GM19328 (cell line): ENCODE data around the gene VPS13D.

Experiments
- ATAC-seq: cut with Tn5 transposase; IDR thresholded peaks from one replicate; pipeline ENCODE4 v1.9.1; 2021; ENCODE audit warnings: mild to moderate bottlenecking, moderate library complexity; ENCODE audit not compliant: unreplicated experiment

The VPS13D gene

GRCh38 chr1:12400027-12400693, 170.3 kb downstream of the VPS13D start:
- no peak for ATAC-seq

DNA sequence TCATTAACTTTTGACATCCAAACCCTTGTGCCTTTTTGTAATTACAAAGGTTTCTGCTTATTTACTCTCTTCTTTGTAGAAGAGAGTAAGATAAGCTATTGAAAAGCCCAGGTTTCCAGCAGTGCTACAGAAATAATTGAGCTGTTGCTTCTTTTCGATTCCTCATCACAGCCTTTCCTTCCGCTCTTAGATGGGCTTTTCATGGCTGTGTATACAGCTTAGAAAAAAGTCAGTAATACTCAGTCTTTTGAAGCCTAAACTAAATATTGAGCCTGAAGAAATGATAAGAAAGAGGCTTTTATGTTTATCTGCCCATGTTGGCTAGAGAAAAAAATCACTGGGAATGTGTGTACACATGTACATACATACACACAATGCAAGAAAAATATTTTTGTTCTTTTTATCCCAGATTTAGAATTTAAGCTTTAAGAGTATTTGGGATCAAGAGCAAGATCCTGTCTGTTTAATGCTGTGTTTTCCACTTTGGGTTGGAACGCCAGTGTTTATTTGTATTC, 172.4 kb downstream of the VPS13D start:
- ATAC-seq: no peak

DNA sequence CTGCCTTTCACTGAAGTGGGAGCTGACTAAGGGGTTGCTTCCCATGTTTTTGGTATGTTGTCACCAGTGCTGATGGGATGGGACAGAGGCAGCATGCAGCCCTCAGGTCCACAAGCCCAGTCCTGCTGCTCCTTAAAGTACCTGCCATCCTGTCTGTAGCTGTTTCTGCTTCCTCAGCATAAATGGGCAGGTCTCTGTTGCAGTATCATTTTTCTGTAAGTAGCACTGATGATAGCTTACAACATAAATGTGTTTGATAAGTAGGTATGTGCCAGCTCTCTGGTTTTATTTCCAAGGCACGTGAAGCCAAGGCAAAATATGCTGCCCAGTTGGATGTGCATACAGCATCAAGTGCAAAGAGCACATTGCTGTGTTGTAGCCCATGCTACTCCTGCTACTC, 173.0 kb downstream of the VPS13D start:
- no peak for ATAC-seq

GRCh38 chr1:12404918-12405317, 175.1 kb downstream of the VPS13D start:
- no peak for ATAC-seq

- no peak for ATAC-seq
Measured at GRCh38 chr1:12405325-12406210, 175.7 kb downstream of the VPS13D start.

- ATAC-seq: no peak
Measured at GRCh38 chr1:12406211-12407021, 176.6 kb downstream of the VPS13D start.

DNA sequence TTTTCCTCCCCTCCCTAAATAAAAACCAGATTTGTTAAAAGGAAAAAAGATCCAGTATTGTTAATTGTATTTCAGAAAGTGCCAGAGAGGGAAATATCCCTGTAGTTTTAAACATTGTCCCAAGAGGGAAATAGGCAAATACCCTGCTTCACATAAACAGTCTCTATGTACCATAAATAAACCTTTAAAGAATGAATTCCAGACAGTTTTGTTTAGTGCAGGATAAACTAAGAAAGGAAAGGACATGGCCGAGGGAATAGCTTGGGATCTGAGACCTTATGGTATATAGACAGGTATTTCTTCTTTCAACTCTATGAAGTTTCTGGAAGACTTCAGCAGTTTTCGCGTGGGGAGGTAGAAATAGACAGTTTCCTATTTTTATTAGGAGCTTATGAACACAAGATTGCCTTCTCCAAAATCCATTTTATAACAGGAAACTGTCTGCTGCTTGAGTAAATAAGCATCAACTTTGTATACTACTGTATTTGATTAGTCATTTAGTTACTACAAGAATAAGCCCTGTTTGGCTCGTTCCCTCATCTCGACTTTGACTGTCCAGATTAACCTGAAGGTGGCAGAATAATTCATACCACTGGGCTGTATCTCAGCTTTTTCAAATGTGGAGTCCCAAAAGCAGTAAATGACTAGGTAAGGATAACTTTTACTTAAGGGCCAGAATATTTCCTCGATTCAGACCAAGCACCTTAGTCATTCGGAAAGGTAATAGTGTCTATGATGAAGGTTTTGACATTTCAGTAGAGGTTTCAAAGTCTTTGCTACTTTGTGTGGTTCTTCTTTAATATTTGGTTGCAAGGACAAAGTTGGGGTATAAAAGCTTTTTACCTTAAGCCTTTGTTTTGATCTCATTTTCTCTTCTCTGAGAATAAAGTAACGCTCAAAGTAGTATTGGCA, 177.5 kb downstream of the VPS13D start:
- ATAC-seq: no peak

DNA sequence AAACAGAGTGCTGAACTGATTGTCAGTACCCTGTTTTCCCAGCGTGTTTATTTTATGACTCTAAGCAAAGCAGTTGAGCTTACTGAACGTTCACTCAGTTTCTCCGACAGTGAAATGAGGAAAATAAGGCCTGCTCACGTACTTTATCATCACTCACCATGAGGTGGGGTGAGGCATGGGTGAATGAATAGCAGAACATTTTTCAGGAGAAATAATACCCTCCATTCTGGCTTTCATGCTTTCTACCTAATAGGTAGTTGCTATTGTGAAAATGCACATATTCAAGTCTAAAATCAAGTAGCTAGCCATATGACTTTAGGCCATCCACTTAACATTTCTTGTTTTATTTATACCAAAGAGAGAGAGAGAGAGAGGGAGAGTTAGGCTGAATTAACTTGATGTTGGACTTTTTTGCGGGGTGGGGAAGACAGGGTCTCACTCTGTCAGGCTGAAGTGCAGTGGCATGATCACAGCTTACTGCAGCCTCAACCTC, 178.2 kb downstream of the VPS13D start:
- ATAC-seq: no peak

GRCh38 chr1:12408662-12409061, 178.8 kb downstream of the VPS13D start:
- no peak for ATAC-seq

- ATAC-seq: no peak
Measured at GRCh38 chr1:12409681-12410080, 179.9 kb downstream of the VPS13D start.

- no peak for ATAC-seq
Measured at GRCh38 chr1:12410351-12410750, 180.5 kb downstream of the VPS13D start.

DNA sequence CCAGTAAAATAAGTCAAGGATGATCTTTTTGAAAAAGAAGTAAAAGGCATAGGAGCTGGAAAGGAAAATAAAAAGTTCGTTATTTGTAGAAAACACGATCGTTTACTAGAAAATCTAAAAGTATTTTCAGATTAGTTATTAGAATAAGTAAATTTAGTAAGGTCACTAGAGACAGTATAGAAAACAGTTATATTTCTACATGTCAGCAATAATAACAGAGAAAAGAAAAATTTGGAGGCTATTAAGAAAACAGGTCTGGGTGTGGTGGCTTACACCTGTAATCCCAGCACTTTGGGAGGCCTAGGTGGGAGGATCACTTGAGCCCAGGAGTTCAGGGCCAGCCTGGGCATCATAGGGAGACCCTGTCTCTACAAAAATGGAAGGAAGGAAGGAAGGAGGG, 181.3 kb downstream of the VPS13D start:
- no peak for ATAC-seq

DNA sequence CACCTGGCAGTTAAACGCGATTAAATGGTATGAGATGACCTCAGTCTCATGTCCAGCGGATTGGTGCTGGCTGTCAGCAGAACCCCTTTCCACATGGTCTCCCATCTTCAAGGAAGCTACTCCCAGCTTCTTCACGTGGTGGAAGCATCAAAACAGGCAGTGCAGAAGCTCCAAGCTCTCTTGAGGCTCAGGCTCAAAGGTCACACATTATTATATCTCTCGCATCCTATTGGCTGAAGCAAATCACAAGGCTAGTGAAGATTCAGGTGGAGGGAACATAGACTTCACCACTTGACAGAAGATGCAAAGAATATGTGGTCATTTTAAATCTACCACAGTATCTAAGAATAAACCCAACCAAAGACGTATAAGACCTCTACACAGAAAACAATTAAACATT, 181.9 kb downstream of the VPS13D start:
- ATAC-seq: no peak

- no peak for ATAC-seq
Measured at GRCh38 chr1:12412439-12412838, 182.6 kb downstream of the VPS13D start.

GRCh38 chr1:12413664-12414410, 184.0 kb downstream of the VPS13D start:
- no peak for ATAC-seq

DNA sequence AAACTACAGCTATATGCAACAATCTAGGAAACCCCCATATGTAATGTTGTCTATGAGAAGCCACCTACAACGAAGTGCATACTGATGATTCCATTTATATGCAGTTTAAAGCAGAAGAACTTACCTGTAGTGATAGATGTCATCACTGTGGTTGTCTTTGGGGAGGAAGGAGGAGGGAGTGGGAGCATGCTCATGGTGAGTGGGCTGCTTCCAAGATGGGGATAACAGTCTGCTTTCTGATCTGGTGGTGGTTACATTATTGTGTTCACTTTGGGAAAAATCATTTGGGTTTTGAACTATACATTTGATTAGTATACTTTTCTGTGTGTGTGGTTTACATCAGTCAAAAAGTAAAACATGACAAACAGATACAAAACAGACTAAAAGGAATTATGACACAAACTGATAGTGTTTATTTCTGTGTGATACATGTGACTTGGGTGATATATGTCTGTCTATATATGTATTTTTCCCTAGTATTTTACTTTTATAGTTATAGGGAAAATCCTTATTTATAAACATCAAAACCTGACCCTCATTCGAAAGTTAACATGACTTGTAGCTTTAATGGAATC, 184.7 kb downstream of the VPS13D start:
- no peak for ATAC-seq

DNA sequence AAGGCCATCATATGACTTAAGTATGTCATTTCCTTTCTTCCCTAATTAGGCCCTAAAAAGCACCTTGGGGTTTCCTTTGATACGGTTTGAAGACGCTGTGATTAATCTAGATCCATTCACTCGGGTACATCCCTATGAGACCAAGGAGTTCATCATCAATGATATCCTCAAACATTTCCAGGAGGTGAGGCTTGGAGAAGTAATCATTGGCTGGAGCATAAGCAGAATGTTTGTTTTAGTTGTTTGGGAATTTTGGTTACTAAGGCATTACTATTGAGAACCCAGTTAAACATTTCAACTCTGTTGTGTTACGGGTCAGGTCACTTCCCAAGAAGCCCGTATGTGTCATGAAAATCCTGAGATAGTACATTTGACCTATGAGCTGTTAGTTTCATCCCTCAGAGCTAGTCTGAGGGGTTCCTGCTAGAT, 185.2 kb downstream of the VPS13D start:
- no peak for ATAC-seq

GRCh38 chr1:12416101-12416500, 186.3 kb downstream of the VPS13D start:
- ATAC-seq: no peak

DNA sequence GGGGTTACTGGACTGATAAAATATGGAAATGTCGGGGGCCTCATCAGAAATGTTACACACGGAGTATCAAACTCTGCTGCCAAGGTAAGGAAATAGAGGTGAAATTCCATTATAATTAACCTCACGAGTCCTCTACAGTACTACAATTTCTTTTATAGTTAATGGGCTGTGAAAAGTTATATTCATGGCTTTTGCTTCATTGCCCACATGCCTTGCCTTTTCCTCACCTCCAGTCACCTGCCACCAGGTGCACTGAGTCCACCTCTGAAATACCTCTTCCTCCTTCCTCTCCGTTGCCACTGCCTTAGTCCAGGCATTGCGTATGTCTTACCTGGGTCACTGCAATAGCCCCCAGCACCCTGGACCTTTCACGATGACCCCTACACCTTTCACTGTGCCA, 186.9 kb downstream of the VPS13D start:
- ATAC-seq: no peak
